Fibroblast of the conjunctiva (primary cell): ENCODE results near the gene LUC7L3.
"Not testable (repeated sequence)": the region's sequence is repeated elsewhere in the genome, so short reads cannot be mapped to it uniquely, and the experiment has no call there.

Experiments
- DNase-seq: peaks from one replicate; pipeline ENCODE4 v3.0.0-alpha.2; 2010; ENCODE audit warnings: low read depth

Gene LUC7L3

DNA sequence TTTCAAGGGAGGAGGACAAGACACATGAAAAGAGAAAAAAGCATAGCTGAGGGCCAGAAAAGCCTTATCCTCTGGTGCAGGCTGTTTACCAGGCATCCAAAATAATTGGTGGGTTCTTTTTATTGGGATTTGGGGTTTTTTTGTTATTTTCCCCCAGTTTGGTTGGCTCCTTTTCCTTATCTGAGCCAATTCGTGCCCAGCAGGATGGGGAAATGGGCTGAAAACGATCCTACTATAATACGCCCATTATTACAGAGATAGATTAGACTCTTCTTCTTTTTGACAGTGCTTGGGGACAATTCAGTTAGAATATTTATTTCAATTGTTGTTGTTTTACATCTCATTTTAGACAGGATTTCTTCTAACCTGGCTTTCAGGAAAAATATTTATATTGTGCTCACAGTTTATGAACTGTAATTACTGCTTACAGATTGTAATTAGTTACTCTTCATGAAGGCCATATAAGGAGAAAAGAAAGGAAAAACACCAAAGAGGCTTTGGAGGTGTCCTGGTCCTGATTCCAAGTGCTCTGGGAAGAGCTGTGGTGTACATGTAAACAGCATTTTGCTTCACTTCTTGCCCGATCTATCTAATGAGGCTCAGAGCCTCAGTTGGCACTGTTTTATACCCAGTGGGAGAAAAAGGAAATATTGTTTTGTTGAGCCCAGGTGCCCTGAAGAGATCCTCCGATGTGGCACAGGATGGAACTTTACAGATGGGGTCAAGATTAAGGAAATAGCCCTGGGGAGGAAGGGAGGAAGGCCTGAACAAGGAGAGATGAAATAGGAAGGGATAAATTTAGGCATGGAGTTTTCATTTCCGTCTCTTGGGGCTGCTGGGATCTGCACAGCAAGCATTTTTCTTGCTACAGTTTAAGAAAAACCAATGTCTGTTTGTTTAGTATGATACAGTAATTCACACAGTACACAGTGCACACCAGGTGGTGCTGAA lies 11.1 kb upstream of the LUC7L3 start:
- DNase-seq: no peak

DNA sequence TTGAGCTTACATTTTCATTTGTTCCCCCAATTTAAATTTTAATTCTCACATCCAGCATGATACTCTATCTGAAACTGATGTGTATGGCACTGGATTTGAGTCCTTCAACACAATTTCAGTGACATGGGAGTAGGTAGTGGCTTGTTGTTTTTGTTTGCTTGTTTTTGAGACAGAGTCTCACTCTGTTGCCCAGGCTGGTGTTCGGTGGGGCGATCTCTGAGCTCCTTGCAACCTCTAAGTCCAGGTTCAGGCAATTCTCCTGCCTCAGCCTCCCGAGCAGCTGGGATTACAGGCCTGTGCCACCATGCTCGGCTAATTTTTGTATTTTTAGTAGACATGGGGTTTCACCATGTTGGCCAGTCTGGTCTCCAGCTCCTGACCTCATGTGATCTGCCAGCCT lies 10.3 kb upstream of the LUC7L3 start:
- DNase-seq: not testable (repeated sequence)

DNA sequence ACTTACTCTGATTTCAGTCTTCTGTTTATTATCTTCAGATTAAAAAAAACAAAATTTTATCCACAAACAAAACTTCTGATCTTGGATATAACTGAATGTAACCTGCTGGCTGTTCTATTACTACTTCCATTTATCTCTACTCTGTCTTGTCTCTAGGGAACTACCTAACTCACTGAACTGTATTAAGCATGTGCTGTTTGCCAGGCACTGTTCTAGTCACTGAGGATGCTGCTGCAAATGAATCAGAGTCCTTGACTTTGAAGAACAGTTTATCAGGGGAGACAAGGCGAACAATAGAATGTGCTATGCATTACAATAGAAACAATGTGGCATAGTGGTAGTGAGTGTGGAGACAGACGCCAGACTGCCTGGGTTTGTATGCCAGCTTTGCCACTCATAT lies 9.4 kb upstream of the LUC7L3 start:
- DNase-seq: no peak

DNA sequence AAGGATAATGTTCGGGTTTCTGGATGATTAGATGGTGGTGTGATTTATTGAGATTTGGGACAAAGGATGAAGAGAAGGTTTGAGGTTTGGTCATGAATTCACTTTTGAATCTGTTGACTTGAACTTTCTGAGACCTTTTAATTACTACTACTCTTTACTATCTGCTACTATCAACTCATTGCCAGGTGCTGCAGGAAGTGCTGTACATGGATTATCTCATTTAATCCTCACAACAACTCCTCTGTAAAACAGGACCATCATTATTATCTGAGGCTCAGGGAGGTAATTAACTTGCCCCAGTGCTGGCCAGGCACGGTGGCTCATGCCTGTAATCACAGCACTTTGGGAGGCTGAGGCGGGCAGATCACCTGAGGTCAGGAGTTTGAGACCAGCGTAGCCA lies 8.8 kb upstream of the LUC7L3 start:
- no peak for DNase-seq

DNA sequence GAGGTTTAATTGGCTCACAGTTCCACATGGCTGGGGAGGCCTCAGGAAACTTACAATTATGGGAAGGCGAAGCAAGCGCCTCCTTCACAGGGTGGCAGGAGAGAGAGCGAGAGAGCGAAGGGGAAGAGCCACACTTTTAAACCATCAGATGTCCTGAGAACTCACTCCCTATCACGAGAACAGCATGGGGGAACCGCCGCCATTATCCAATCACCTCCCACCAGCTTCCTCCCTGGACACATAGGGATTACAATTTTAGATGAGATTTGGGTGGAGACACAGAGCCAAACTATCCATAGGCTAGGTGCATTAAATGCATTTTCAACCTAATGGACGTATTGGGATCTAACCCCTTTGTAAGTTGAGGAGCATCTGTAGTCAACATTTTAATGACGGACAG lies 6.8 kb upstream of the LUC7L3 start:
- DNase-seq: no peak

DNA sequence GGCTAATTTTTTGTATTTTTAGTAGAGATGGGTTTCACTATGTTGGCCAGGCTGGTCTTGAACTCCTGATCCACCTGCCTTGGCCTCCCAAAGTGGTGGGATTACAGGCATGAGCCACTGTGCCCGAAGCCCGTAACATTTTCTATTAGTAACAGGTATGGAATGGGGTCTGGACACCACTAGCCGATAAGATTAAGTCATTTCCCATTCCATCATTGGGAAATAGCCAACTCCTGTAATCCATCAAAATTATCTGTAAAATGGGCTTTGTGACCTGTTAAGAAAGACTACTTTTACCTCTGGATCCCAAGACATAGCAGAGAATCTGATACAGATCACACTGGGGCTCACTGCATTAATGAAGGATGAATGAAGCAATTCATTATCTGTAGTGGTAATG lies 3.9 kb upstream of the LUC7L3 start:
- no peak for DNase-seq

DNA sequence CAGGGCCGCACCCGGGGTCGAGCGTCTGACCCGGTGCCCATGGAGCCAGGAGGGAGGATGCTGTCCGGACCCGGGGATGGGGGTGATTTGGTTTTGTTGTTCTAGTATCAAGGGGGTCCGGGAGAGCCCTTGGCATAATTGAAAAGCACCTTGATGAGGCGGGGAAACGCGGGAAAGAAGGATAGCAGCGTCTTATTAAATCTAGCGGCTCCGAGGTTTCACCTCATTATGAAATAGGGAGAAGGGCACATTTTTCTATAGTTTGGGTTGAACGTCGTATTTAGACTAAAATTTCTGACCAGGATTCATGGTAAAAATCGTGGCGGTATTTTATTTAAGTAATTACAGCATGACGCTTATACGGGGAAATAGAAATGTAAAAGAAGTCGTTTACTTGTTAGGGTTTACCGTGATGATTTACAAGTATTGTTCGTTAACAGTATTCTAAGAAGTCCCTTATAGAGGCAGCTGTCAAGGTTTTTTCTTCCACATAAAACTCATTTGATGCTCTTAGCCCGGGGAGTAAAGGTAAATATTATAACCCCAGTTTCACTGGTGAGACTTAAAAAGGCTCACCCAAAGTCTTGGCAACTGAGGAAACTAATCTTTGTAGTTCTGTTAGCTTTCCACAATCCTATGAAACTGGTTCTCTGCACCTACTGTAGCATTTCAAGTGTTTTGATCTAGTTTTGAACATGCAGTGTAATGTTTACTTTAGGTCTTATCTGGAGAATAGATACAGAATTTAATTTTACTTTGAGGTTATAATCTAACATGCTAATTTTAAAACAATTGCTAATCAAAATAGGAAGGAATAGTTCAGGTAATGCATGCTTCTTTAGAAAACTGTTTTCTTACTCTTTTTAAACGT lies 756 bp downstream of the LUC7L3 start:
- DNase-seq: no peak

DNA sequence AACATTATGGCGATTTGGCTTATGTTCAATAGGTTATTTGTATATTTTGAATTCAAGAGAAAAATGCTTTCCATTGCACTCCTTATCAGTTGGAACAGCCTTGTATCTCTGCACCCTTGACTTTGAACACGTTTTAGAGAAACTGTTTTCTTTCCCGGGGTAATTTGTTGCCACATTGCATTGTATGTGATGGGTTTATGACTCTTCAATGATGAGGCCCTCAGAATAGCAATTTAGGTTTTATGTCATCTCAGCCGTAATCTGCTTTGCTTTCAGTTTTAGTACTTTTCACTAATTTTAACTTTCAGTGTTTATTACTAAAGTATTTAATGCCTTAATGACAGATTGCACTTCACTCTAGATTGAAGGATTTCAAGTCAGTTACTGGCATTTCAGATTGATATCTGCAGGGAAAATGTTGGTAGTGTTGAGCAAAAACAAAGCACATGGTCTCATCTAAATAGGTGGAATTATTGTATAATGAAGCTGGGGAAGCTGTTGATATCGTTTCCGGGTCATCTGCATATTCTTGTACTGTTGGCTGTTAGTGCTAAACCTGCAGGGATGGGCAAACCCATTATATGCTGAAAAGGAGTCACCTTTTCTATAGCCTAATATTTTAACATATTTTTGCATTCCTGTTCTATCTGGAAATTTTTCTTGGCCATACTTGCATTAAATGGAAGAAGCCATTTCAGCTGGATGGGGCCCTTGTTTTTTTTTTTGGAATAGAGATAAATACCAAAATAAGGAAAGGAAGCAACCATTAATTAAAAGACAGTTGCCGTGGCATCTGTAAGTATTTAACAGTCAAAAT lies 2.0 kb downstream of the LUC7L3 start:
- DNase-seq: no peak

DNA sequence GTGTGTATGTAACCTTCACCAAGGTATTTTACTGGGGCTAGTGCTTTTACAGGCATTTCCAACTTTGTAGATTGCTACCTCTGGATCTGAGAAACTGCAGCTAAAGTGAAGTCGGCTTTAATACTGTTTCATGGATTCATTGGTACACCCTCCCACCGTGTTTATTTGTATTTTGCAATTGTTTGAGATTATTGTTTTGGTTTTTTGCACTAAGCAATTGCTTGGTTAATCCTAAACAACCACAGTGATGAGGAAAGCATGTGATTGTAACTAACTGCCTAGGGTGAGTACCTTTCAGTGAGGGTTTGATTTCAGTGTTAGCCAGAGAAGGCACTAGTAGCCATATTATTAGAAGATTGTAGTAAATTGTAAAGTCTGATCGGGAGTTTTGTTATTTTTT lies 3.3 kb downstream of the LUC7L3 start:
- DNase-seq: no peak

DNA sequence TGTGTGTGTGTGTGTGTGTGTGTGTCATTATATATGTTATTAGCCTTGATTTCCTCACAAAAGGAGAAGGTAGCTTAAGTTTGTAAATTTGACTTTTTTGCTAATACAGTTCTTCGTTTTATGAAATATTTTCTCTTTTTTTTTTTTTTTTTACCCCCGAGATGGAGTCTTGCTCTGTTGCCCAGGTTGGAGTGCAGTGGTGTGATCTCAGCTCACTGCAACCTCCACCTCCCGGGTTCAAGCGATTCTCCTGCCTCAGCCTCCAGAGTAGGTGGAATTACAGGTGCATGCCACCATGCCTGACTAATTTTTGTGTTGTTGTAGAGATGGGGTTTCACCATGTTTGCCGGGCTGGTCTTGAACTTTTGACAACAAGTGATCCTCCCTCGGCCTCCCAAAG lies 5.2 kb downstream of the LUC7L3 start:
- not testable (repeated sequence) for DNase-seq

DNA sequence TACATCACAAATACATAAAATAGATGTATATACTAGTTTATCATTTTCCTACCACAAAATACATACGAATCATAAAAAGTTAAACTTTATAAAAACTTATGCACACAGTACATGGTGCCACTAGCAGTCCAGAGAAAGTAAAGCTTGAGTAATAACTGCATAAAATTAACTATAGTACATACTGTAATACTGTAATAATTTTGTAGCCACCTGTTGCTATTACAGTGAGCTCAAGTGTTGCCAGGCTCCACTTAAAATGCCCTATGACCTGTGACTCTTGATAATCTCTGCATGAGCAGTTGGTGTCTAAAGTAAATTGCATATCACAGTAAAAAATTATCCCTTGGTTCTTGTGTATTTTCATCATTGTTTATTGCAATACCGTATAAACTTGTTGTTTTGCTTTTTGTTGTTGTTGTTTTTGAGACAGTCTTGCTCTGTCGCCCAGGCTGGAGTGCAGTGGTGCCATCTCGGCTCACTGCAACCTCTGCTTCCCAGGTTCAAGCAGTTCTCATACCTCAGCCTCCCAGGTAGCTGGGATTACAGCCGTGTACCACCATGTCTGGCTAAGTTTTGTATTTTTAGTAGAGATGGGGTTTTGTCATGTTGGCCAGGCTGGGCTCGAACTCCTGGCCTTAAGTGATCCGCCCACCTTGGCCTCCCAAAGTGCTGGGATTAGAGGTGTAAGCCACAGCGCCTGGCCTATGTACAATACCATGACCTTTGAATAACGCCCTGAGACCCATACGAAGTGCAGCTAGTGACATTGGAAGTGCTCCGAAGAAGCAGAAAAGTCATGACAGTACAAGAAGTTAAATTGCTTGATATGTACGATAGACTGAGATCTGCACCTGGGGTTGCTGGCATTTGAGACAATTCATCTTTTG lies 6.6 kb downstream of the LUC7L3 start:
- no peak for DNase-seq

DNA sequence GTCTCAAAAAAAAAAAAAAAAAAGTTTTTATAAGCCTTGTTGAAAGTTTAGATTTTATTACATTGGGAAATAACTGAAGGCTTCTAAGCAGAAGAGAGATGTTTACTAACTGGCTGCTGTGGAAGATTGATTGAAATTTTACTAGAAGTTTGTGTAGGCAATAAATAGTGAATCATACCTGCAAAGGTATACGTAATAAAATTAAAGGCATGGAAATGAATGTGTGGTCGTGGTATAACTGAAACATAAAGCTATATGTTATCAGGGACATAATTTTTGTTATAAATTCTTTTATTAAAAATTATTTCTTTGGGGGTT lies 8.7 kb downstream of the LUC7L3 start:
- DNase-seq: no peak

DNA sequence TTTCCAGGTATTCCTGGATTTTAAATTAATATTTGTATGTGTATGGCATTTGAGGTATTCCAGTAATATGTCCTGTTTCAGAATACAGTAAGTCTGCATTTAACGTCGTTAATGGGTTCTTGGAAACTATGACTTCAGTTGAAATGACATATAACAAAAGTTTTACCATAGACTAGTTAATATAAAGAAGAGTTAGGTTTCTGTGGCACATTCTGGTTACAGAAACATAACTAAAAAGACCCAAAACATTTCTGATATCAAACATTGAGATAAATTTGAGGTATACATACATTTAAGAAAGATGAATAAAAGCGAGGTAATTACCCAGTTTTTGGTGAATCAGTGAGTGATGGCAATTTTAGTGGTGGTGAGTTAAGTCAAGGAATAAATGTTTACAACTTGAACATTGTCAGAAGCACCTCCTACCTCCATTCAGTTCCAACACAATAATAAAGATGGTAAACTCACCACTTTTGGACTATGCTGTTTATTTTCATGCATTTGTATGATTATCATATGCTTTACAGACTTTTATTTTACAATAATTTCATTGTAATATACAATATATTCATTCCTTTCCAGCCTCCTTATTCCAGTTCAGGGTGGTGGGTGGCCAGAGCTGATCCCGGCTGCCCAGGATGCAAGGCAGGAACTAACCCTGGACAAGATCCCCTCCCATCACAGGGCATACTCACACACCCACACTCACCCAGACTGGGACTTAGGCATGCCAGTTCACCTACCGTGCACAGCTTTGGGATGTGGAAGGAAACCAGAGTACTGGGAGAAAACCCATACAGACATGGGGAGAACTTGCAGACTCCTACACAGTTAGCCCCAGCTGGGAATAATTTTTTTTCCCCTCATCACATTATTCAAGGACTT lies 9.7 kb downstream of the LUC7L3 start:
- DNase-seq: no peak

DNA sequence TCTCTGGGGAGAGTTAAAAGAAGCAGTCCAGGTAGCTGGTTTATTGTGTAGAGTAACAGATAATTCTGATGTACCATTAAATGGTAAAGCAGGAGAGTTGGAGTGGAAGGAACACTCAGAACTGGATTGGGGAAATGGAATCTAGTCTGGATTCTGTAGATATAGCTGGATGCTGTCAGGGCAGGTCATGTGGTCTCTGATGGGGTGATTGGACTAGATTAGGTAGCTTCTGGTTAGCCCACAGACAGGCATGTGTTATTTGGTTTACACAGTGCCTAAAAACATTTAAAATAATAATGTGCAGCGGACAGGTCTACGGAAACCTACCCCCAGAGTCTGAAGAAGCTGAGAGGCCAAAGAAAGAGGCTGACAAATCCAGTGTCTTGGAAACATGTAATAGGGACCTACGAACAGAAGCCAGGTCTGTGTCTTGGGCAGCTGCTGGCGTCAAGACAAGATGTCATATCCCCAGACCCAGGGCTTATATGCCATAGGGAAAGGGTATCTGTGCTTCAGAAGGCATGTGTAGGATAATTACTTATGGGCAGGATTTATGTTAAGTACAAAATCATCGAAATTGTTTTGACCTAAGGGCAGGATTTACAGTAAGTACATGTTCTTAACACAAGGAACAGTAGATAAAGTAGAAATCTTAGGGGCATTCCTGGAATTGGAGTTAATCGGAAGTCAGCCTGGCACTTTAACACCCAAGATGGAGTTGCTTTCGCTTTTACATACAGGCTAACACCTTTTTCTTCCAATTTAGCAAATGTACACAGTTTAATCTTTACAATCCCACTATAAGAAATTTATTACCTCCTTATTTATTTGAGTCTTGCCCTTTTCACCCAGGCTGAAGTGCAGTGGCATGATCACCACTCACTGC lies 12.4 kb downstream of the LUC7L3 start:
- no peak for DNase-seq

DNA sequence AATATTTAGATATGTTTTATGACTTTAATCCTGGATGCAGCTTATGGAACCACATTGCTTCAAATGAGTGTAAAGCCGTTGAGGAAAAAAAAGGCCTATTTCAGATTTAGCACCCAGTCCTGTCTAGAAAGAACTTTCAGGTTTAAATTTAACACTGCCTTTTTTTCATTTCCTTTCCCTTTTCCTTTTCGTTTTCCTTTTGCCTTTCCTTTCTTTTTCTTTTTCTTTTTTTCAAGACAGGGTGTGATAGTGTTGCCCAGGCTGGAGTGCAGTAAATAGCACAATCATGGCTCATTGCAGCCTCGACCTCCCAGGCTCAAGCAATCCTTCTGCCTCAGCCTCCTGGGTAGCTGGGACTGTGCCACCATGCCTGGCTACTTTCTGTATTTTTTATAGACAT lies 15.9 kb downstream of the LUC7L3 start:
- no peak for DNase-seq

DNA sequence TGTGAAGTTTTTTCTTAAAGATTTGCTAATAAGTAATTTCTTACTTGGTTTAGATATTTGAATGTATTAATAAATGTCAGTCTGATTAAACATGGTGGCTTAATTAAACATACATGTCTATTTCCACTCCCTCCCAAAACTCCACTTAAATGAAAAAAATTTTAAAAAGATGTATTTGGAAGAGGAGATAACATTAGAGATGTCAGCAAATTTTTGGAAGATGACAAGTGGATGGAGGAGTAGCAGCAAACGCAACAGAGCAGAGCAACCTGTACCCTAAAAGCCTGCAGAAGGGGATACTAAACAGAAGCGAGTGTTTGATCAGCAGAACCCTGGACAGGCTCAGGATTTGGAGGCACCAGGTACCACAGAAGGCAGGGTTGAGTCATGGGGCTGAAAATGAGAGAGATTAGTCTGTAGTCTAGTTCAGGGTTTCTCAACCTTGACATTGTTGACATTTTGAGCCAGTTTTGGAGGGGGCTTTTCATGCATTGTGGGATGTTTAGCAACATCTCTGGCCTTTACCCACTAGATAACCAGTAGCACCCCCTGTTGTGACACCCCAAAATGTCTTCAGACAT lies 17.8 kb downstream of the LUC7L3 start:
- no peak for DNase-seq

DNA sequence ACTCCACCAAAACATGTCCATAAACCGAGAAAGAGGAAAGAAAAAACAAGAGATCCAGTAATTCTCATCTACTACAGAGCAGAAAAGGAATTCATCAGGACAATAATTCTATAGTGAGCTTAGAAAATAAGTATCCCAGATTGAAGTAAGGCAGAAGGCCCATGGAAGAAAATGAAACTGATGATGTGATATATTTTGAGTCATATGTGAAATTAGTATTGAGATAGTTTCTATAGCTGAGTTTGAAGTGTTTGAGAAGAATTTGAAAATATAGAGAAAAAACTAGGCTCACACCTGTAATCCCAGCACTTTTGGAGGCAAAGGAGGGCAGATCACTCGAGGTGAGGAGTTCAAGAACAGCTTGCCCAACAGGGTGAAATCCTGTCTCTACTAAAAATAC lies 19.7 kb downstream of the LUC7L3 start:
- no peak for DNase-seq

DNA sequence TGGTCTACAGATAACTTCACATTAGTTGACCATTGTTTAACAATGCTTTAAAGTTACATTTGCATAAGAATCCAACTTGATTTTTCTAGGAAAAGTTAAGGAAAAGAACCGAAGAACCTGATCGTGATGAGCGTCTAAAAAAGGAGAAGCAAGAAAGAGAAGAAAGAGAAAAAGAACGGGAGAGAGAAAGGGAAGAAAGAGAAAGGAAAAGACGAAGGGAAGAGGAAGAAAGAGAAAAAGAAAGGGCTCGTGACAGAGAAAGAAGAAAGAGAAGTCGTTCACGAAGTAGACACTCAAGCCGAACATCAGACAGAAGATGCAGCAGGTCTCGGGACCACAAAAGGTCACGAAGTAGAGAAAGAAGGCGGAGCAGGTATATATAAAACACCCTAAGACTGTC lies 26.2 kb downstream of the LUC7L3 start:
- no peak for DNase-seq

DNA sequence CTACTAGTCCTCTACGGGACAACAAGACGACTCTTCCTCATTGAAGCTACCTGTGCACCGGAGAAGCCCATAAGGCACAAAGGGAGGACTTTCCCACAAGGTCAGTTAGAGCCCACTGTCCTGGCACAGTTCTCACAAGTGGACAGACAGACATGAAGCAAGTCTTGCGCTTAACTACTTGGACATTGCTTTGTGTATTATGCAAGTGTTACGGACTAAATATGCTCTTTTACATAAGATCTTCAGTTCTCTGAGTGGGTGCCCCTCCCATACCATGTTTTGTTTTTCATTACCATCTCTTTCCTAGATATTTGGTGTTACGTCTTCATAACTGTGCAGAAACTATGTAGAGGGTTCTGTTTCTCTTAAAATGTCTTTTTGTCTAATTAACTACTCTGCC lies 29.8 kb downstream of the LUC7L3 start:
- no peak for DNase-seq
